ENCODE measurements around the gene CDS1. TPM values are rescaled to one million over a fixed set of nuclear protein-coding genes. Genes with fewer than 3 reads are reported as not detected.

Gene CDS1
- total and polyA plus RNA-seq, 2 experiments from 2014 or later = 10.0 to 22.6 TPM

DNA sequence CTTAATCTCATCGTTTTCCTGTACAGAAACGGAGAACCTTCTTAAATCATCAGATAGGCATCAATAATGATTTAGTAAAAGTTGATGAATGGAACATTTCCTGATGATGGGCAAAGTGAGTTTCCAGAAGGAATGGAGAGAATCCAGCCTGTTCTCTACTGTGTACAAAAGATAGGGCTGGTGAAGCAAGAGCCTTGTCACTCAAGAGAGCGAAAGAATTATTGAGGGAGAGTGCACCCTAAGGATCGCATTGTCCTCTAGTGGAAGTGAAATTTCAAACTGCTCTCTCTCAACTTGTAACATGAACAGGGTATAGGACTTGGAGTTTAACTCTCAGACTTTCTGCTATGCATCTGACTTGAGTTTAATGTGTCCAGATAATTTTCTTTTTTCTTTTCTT is 69.6 kb downstream of the CDS1 start (continued):
- TF ChIP-seq CREB1 (CRISPR knock-in tag; IDR thresholded peaks at IDR 0.05; ENCODE audit: low read depth) = no peak
- TF ChIP-seq ZNF114 (CRISPR knock-in tag; IDR thresholded peaks at IDR 0.05) = no peak
- no peak for TF ChIP-seq EZH2 (IDR thresholded peaks at IDR 0.05; ENCODE audit: low read depth, unreplicated experiment)
- TF ChIP-seq STAT1 (IDR thresholded peaks at IDR 0.05; ENCODE audit: unreplicated experiment) = no peak
- no peak for TF ChIP-seq ETS1 (IDR thresholded peaks at IDR 0.05)
- no peak for TF ChIP-seq POLR2AphosphoS5 (IDR thresholded peaks at IDR 0.05; ENCODE audit: low read depth)
- no peak for TF ChIP-seq JUNB (IDR thresholded peaks at IDR 0.05; ENCODE audit: unreplicated experiment)

DNA sequence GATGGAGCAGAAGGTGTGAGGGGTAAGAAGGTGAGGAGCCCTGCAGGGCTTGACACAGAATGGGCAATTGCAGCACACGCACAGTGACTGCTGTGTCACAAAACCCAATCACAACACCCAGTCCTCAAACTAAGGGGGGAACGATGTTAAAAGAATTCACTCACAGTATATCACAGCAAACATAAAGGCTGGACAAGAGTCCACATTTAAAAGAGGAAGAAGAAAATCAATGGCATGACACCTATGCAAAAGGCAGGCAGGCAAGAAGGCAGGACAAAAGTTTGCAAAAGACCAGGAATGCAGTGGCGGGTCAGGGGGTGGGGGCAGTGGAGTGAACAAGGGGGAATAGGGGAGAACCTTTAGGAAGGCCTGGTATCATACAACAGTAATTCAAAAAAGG is 77.7 kb downstream of the CDS1 start:
- Mint-ChIP-seq H3K36me3 (ENCODE audit: low read depth) (peaks cover 58% of the 10 kb centered on the region), H3K4me1 (peaks cover 15% of the 10 kb centered on the region), H3K9me3 (peaks cover 50% of the 10 kb centered on the region), H3K4me3 (no peak overlapping the region), H3K27ac (peak overlapping the region; percentile 16; the same call in 1 of the 2 replicates), H3K27me3 (ENCODE audit: insufficient read depth, low read depth, poor library complexity) (peaks cover 7% of the 10 kb centered on the region)
- H3K4me3 ChIP-seq = no peak overlapping the region
- H4K20me1 ChIP-seq (replicated peaks; ENCODE audit: insufficient read depth) = no peaks in the 10 kb centered on the region
- 0 out of 2 replicates have a peak, but pooled peaks cover 8% of the 10 kb centered on the region for H3K9me2 ChIP-seq (ENCODE audit: insufficient read depth)
- no peaks in the 10 kb centered on the region for H3K79me2 ChIP-seq (replicated peaks; ENCODE audit: insufficient read depth)
- no peak overlapping the region for H3K4me2 ChIP-seq
- no peak overlapping the region for H2AFZ ChIP-seq
- ATAC-seq (peak; percentile 53; the same call in 2 of the 3 replicates), DNase-seq (ENCODE audit: low spot score) (no peak)
- peaks cover 16% of the 10 kb centered on the region for H3K4me1 ChIP-seq (ENCODE audit: insufficient read depth)
- H3K27me3 ChIP-seq (ENCODE audit: insufficient read depth) = no peaks in the 10 kb centered on the region
- H3K27ac ChIP-seq (ENCODE audit: low read depth) = no peak overlapping the region
- H3F3A ChIP-seq (replicated peaks; ENCODE audit: low read depth) = no peaks in the 10 kb centered on the region
- peaks cover 5% of the 10 kb centered on the region; the same call in 1 of the 2 replicates for H3K36me3 ChIP-seq (ENCODE audit: insufficient read depth)
- no peak for TF ChIP-seq ZNF114 (CRISPR knock-in tag; IDR thresholded peaks at IDR 0.05)
- no peak for TF ChIP-seq JUNB (IDR thresholded peaks at IDR 0.05; ENCODE audit: unreplicated experiment)
- TF ChIP-seq CREB1 (CRISPR knock-in tag; IDR thresholded peaks at IDR 0.05; ENCODE audit: low read depth) = no peak
- no peak for TF ChIP-seq ETS1 (IDR thresholded peaks at IDR 0.05)
- TF ChIP-seq, protein P1, sequence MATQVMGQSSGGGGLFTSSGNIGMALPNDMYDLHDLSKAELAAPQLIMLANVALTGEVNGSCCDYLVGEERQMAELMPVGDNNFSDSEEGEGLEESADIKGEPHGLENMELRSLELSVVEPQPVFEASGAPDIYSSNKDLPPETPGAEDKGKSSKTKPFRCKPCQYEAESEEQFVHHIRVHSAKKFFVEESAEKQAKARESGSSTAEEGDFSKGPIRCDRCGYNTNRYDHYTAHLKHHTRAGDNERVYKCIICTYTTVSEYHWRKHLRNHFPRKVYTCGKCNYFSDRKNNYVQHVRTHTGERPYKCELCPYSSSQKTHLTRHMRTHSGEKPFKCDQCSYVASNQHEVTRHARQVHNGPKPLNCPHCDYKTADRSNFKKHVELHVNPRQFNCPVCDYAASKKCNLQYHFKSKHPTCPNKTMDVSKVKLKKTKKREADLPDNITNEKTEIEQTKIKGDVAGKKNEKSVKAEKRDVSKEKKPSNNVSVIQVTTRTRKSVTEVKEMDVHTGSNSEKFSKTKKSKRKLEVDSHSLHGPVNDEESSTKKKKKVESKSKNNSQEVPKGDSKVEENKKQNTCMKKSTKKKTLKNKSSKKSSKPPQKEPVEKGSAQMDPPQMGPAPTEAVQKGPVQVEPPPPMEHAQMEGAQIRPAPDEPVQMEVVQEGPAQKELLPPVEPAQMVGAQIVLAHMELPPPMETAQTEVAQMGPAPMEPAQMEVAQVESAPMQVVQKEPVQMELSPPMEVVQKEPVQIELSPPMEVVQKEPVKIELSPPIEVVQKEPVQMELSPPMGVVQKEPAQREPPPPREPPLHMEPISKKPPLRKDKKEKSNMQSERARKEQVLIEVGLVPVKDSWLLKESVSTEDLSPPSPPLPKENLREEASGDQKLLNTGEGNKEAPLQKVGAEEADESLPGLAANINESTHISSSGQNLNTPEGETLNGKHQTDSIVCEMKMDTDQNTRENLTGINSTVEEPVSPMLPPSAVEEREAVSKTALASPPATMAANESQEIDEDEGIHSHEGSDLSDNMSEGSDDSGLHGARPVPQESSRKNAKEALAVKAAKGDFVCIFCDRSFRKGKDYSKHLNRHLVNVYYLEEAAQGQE (IDR thresholded peaks at IDR 0.05; ENCODE audit: unreplicated experiment) = no peak
- TF ChIP-seq, protein P2, sequence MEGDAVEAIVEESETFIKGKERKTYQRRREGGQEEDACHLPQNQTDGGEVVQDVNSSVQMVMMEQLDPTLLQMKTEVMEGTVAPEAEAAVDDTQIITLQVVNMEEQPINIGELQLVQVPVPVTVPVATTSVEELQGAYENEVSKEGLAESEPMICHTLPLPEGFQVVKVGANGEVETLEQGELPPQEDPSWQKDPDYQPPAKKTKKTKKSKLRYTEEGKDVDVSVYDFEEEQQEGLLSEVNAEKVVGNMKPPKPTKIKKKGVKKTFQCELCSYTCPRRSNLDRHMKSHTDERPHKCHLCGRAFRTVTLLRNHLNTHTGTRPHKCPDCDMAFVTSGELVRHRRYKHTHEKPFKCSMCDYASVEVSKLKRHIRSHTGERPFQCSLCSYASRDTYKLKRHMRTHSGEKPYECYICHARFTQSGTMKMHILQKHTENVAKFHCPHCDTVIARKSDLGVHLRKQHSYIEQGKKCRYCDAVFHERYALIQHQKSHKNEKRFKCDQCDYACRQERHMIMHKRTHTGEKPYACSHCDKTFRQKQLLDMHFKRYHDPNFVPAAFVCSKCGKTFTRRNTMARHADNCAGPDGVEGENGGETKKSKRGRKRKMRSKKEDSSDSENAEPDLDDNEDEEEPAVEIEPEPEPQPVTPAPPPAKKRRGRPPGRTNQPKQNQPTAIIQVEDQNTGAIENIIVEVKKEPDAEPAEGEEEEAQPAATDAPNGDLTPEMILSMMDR (conservative IDR thresholded peaks at IDR 0.05; ENCODE audit: low read depth in 2 of 2) = no peak
- no peak for TF ChIP-seq STAT1 (IDR thresholded peaks at IDR 0.05; ENCODE audit: unreplicated experiment)
- TF ChIP-seq, protein P3, sequence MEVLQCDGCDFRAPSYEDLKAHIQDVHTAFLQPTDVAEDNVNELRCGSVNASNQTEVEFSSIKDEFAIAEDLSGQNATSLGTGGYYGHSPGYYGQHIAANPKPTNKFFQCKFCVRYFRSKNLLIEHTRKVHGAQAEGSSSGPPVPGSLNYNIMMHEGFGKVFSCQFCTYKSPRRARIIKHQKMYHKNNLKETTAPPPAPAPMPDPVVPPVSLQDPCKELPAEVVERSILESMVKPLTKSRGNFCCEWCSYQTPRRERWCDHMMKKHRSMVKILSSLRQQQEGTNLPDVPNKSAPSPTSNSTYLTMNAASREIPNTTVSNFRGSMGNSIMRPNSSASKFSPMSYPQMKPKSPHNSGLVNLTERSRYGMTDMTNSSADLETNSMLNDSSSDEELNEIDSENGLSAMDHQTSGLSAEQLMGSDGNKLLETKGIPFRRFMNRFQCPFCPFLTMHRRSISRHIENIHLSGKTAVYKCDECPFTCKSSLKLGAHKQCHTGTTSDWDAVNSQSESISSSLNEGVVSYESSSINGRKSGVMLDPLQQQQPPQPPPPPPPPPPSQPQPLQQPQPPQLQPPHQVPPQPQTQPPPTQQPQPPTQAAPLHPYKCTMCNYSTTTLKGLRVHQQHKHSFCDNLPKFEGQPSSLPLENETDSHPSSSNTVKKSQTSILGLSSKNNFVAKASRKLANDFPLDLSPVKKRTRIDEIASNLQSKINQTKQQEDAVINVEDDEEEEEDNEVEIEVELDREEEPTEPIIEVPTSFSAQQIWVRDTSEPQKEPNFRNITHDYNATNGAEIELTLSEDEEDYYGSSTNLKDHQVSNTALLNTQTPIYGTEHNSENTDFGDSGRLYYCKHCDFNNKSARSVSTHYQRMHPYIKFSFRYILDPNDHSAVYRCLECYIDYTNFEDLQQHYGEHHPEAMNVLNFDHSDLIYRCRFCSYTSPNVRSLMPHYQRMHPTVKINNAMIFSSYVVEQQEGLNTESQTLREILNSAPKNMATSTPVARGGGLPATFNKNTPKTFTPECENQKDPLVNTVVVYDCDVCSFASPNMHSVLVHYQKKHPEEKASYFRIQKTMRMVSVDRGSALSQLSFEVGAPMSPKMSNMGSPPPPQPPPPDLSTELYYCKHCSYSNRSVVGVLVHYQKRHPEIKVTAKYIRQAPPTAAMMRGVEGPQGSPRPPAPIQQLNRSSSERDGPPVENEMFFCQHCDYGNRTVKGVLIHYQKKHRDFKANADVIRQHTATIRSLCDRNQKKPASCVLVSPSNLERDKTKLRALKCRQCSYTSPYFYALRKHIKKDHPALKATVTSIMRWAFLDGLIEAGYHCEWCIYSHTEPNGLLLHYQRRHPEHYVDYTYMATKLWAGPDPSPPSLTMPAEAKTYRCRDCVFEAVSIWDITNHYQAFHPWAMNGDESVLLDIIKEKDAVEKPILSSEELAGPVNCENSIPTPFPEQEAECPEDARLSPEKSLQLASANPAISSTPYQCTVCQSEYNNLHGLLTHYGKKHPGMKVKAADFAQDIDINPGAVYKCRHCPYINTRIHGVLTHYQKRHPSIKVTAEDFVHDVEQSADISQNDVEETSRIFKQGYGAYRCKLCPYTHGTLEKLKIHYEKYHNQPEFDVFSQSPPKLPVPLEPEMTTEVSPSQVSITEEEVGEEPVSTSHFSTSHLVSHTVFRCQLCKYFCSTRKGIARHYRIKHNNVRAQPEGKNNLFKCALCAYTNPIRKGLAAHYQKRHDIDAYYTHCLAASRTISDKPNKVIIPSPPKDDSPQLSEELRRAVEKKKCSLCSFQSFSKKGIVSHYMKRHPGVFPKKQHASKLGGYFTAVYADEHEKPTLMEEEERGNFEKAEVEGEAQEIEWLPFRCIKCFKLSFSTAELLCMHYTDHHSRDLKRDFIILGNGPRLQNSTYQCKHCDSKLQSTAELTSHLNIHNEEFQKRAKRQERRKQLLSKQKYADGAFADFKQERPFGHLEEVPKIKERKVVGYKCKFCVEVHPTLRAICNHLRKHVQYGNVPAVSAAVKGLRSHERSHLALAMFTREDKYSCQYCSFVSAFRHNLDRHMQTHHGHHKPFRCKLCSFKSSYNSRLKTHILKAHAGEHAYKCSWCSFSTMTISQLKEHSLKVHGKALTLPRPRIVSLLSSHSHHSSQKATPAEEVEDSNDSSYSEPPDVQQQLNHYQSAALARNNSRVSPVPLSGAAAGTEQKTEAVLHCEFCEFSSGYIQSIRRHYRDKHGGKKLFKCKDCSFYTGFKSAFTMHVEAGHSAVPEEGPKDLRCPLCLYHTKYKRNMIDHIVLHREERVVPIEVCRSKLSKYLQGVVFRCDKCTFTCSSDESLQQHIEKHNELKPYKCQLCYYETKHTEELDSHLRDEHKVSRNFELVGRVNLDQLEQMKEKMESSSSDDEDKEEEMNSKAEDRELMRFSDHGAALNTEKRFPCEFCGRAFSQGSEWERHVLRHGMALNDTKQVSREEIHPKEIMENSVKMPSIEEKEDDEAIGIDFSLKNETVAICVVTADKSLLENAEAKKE (CRISPR knock-in tag; IDR thresholded peaks at IDR 0.05) = no peak
- no peak for TF ChIP-seq EZH2phosphoT487 (IDR thresholded peaks at IDR 0.05; ENCODE audit: unreplicated experiment)
